Measurements from ENCODE around the gene REL. TPM values are rescaled to one million over a fixed set of nuclear protein-coding genes. Genes with fewer than 3 reads are reported as not detected.

REL gene
- total RNA-seq, 1 experiment from 2014 or later = 6.2 TPM

GRCh38 chr2:60964651-60965498 lies 83.5 kb downstream of the REL start:
- no peak overlapping the region for H4K8ac ChIP-seq (replicated peaks; ENCODE audit: insufficient read length, low read depth, low read length)

More at GRCh38 chr2:60964651-60965498, 83.5 kb downstream of the REL start:
- H3K4ac ChIP-seq (ENCODE audit: low read depth, low read length) = no peak overlapping the region
- WGBS (ENCODE audit: extremely low coverage, insufficient read length, low lambda C conversion rate) = no CpG with 5 or more reads among the region's 7 CpGs
- no peak overlapping the region for H3K4me2 ChIP-seq (ENCODE audit: insufficient read depth, insufficient read length, low read length)
- H4K91ac ChIP-seq (ENCODE audit: insufficient read length, low read depth, low read length) = no peak overlapping the region
- H3K23me2 ChIP-seq (ENCODE audit: insufficient read length, low read depth, low read length, poor library complexity, severe bottlenecking) = no peaks in the 10 kb centered on the region
- H3K23ac ChIP-seq (ENCODE audit: insufficient read length, low read depth, low read length) = no peak overlapping the region
- H3K9me3 ChIP-seq (ENCODE audit: control insufficient read depth, low read depth, low read length) = no peaks in the 10 kb centered on the region
- Mint-ChIP-seq H3K27me3 (ENCODE audit: low read depth) (no peaks in the 10 kb centered on the region), H3K36me3 (ENCODE audit: insufficient read depth in 1 of 3, low read depth in 3 of 3) (no peaks in the 10 kb centered on the region), H3K4me3 (no peak overlapping the region), H3K4me1 (peaks cover 3 to 9% of the 10 kb centered on the region in 2 experiments; a peak in 3 of 4 replicates), H3K27ac (no peak overlapping the region; a peak in 1 of 7 replicates), H3K9me3 (no peaks in the 10 kb centered on the region)
- H4K20me1 ChIP-seq (ENCODE audit: control insufficient read depth, insufficient read depth, insufficient read length) = no peaks in the 10 kb centered on the region
- H3K9ac ChIP-seq (ENCODE audit: extremely low read depth, insufficient read length, low read length) = no peak overlapping the region
- H3K4me1 ChIP-seq (ENCODE audit: insufficient read depth, low read length) = no peaks in the 10 kb centered on the region; the same call in 1 of the 2 replicates
- H2BK5ac ChIP-seq (ENCODE audit: insufficient read length, low read length) = no peak overlapping the region
- H2BK15ac ChIP-seq (ENCODE audit: low read depth, low read length) = no peak overlapping the region
- no peak overlapping the region for H2BK12ac ChIP-seq (ENCODE audit: insufficient read length, low read depth, low read length)
- H3K27ac ChIP-seq (ENCODE audit: insufficient read length, low read depth, low read length) = no peak overlapping the region
- H3K56ac ChIP-seq (ENCODE audit: insufficient read length, low read depth, low read length) = no peak overlapping the region
- no peaks in the 10 kb centered on the region for H3K79me1 ChIP-seq (ENCODE audit: insufficient read depth, low read depth, low read length, poor library complexity, severe bottlenecking)
- TF ChIP-seq CTCF (conservative IDR thresholded peaks at IDR 0.05) = no peak
- H2AFZ ChIP-seq (ENCODE audit: low read length) = peak overlapping the region; percentile 62
- H3K27me3 ChIP-seq (ENCODE audit: insufficient read depth, low read length) = no peaks in the 10 kb centered on the region
- H2BK20ac ChIP-seq (ENCODE audit: low read depth, low read length, poor library complexity, severe bottlenecking) = no peak overlapping the region
- no peak overlapping the region for H3T11ph ChIP-seq (ENCODE audit: low read length)
- no peak overlapping the region for H2BK120ac ChIP-seq (ENCODE audit: low read depth, low read length, poor library complexity, severe bottlenecking)
- no peaks in the 10 kb centered on the region for H3K79me2 ChIP-seq (ENCODE audit: insufficient read depth, low read length)
- H3K18ac ChIP-seq (ENCODE audit: insufficient read length, low read depth, low read length) = no peak overlapping the region
- H3K14ac ChIP-seq (ENCODE audit: insufficient read depth, low read length) = no peak overlapping the region
- no peak overlapping the region for H4K5ac ChIP-seq (ENCODE audit: insufficient read length, low read depth, low read length)
- no peak for DNase-seq
- H2AK5ac ChIP-seq (ENCODE audit: insufficient read length, low read length) = no peak overlapping the region
